GM21423 (cell line): Measurements from ENCODE around the gene OTUD1.

Source experiments
- ATAC-seq: cut with Tn5 transposase; IDR thresholded peaks from one replicate; pipeline ENCODE4 v1.9.1; 2021; ENCODE audit warnings: mild to moderate bottlenecking, moderate library complexity; ENCODE audit not compliant: unreplicated experiment

Gene OTUD1

GRCh38 chr10:23467012-23467411 is 28.1 kb downstream of the OTUD1 start:
- no peak for ATAC-seq

- ATAC-seq: no peak
Observed at GRCh38 chr10:23467548-23467947, 28.7 kb downstream of the OTUD1 start.

GRCh38 chr10:23469596-23470237 is 30.8 kb downstream of the OTUD1 start:
- no peak for ATAC-seq

GRCh38 chr10:23472181-23472580 is 33.3 kb downstream of the OTUD1 start:
- no peak for ATAC-seq

GRCh38 chr10:23474081-23474480 is 35.2 kb downstream of the OTUD1 start:
- ATAC-seq: no peak

GRCh38 chr10:23474626-23475025 is 35.8 kb downstream of the OTUD1 start:
- ATAC-seq: no peak

- ATAC-seq: no peak
Observed at GRCh38 chr10:23478570-23478969, 39.7 kb downstream of the OTUD1 start.

- no peak for ATAC-seq
Observed at GRCh38 chr10:23479798-23480473, 41.1 kb downstream of the OTUD1 start.

GRCh38 chr10:23481363-23481961 is 42.6 kb downstream of the OTUD1 start:
- no peak for ATAC-seq

GRCh38 chr10:23490115-23490514 is 51.2 kb downstream of the OTUD1 start:
- ATAC-seq: no peak
